AG04450 (cell line): ENCODE measurements around the gene STRN. TPM values are rescaled to one million over a fixed set of nuclear protein-coding genes. Genes with fewer than 3 reads are reported as not detected.

Experiments used
- CTCF ChIA-PET: fragments of 300-600, 350-600 bp; formaldehyde crosslinking; extraction: SDS; loops from one replicate; lab custom pipeline; 2022; ENCODE audit warnings: antibody characterized with exemption, inconsistent platforms; lab: Charles Lee
- POLR2A ChIA-PET: fragments of 350-600 bp; formaldehyde crosslinking; extraction: SDS; loops from one replicate; lab custom pipeline; 2021; ENCODE audit warnings: antibody characterized with exemption, inconsistent platforms; lab: Yijun Ruan, JAX
- DNase-seq: peaks from one replicate; pipeline ENCODE4 v3.0.0-alpha.2; 2011; ENCODE audit warnings: low read depth, low spot score
- H3K27ac ChIP-seq: one replicate; pipeline ENCODE4 v1.5.1; 2012; ENCODE audit warnings: low read depth, low read length, control low read depth
- H3K27me3 ChIP-seq: one replicate; pipeline ENCODE4 v1.6.0; 2012; ENCODE audit warnings: low read length; ENCODE audit not compliant: control insufficient read depth, insufficient read depth
- H3K4me3 ChIP-seq: 2 replicates; pipeline ENCODE4 v1.5.1; 2011; ENCODE audit warnings: mild to moderate bottlenecking, low read depth, low read length, control low read depth
- H3K9me3 ChIP-seq: 2 replicates; pipeline ENCODE4 v1.5.1; 2012; ENCODE audit warnings: low read length; ENCODE audit not compliant: control insufficient read depth, insufficient read depth
- CTCF ChIP-seq: IDR thresholded peaks from 2 replicates; pipeline ENCODE4 v1.5.1; 2011; ENCODE audit warnings: low read depth, low read length, control low read depth, inconsistent platforms
- polyA plus RNA-seq: library from polyadenylated mRNA; depleted of rRNA; stranded (reverse); fragments of >200 nt; gene quantifications from 2 replicates; pipeline ENCODE4 v1.2.3, GENCODE V29; 2011

The STRN gene
- polyA plus RNA-seq, 1 experiment, result 20.0 TPM

GRCh38 chr2:36824273-36824672, 142.1 kb downstream of the STRN start:
- DNase-seq, result no peak
- ChIA-PET POLR2A (no interaction called here), CTCF (no interaction called here)
- no peak overlapping the region for H3K27ac ChIP-seq
- H3K9me3 ChIP-seq, result no peaks in the 10 kb centered on the region
- peaks cover 3% of the 10 kb centered on the region for H3K27me3 ChIP-seq
- H3K4me3 ChIP-seq, result no peak overlapping the region
- TF ChIP-seq CTCF, result no peak

GRCh38 chr2:36823862-36824261, 142.5 kb downstream of the STRN start:
- H3K4me3 ChIP-seq, result no peak overlapping the region
- H3K27ac ChIP-seq, result no peak overlapping the region
- no peak for DNase-seq
- H3K27me3 ChIP-seq, result peaks cover 3% of the 10 kb centered on the region
- TF ChIP-seq CTCF, result no peak
- no peaks in the 10 kb centered on the region for H3K9me3 ChIP-seq
- ChIA-PET POLR2A (no interaction called here), CTCF (no interaction called here)

- no peak overlapping the region for H3K27ac ChIP-seq
- no peaks in the 10 kb centered on the region for H3K9me3 ChIP-seq
- peaks cover 8% of the 10 kb centered on the region for H3K27me3 ChIP-seq
- TF ChIP-seq CTCF, result no peak
- ChIA-PET POLR2A (no interaction called here), CTCF (interaction anchor here (1.4 to 2.0 kb wide), 3 partner anchors 10 to 40 kb away, joined by 3 to 7 read pairs (median 4); no protein-coding TSS in a partner anchor)
- H3K4me3 ChIP-seq, result no peak overlapping the region
- no peak for DNase-seq
Measured at GRCh38 chr2:36820942-36821605, 145.3 kb downstream of the STRN start.

- Histone ChIP-seq H3K27ac (no peak overlapping the region), H3K4me3 (no peak overlapping the region), H3K27me3 (peaks cover 7% of the 10 kb centered on the region), H3K9me3 (no peaks in the 10 kb centered on the region)
- ChIA-PET POLR2A (no interaction called here), CTCF (no interaction called here)
- no peak for DNase-seq
- no peak for TF ChIP-seq CTCF
Measured at GRCh38 chr2:36819095-36819711, 147.1 kb downstream of the STRN start.

- no peak for DNase-seq
- H3K27me3 ChIP-seq, result peaks cover 6% of the 10 kb centered on the region
- ChIA-PET POLR2A (no interaction called here), CTCF (no interaction called here)
- no peak overlapping the region for H3K4me3 ChIP-seq
- no peak overlapping the region for H3K27ac ChIP-seq
- H3K9me3 ChIP-seq, result no peaks in the 10 kb centered on the region
- no peak for TF ChIP-seq CTCF
Measured at GRCh38 chr2:36818542-36818941, 147.8 kb downstream of the STRN start.
